ENCODE measurements around the gene SLC25A28. TPM values are rescaled to one million over a fixed set of nuclear protein-coding genes. Genes with fewer than 3 reads are reported as not detected.

Gene SLC25A28
- total RNA-seq, 1 experiment from 2014 or later: 42.8 TPM

- H3K27ac ChIP-seq (ENCODE audit: low read length): no peak overlapping the region
- no peaks in the 10 kb centered on the region for H3K9me3 ChIP-seq (ENCODE audit: control insufficient read depth, insufficient read depth, low read depth, low read length)
- POLR2A ChIA-PET: no interaction called here
- CTCF ChIA-PET: interaction anchor here (0.7 kb wide), 1 partner anchor 50 kb away, joined by 3 read pairs; no protein-coding TSS in a partner anchor
- ATAC-seq (no peak), DNase-seq (ENCODE audit: low read depth, low spot score) (no peak)
- BruUV-seq (replicated peaks): no TSS peak
- H3K36me3 ChIP-seq (ENCODE audit: control insufficient read depth, insufficient read depth, low read length): no peaks in the 10 kb centered on the region
- intact Hi-C loops (cut with micrococcal nuclease; ENCODE audit: unreplicated experiment): no loop called here
- H3K27me3 ChIP-seq (ENCODE audit: control insufficient read depth, insufficient read depth, low read length): 0 out of 2 replicates have a peak, but pooled peaks cover 5% of the 10 kb centered on the region
- in situ Hi-C loops (cut with HindIII; ENCODE audit: low pct_unique_long_range_greater_than_20kb, low sequenced_read_pairs): no loop called here
- TF ChIP-seq, protein P1, sequence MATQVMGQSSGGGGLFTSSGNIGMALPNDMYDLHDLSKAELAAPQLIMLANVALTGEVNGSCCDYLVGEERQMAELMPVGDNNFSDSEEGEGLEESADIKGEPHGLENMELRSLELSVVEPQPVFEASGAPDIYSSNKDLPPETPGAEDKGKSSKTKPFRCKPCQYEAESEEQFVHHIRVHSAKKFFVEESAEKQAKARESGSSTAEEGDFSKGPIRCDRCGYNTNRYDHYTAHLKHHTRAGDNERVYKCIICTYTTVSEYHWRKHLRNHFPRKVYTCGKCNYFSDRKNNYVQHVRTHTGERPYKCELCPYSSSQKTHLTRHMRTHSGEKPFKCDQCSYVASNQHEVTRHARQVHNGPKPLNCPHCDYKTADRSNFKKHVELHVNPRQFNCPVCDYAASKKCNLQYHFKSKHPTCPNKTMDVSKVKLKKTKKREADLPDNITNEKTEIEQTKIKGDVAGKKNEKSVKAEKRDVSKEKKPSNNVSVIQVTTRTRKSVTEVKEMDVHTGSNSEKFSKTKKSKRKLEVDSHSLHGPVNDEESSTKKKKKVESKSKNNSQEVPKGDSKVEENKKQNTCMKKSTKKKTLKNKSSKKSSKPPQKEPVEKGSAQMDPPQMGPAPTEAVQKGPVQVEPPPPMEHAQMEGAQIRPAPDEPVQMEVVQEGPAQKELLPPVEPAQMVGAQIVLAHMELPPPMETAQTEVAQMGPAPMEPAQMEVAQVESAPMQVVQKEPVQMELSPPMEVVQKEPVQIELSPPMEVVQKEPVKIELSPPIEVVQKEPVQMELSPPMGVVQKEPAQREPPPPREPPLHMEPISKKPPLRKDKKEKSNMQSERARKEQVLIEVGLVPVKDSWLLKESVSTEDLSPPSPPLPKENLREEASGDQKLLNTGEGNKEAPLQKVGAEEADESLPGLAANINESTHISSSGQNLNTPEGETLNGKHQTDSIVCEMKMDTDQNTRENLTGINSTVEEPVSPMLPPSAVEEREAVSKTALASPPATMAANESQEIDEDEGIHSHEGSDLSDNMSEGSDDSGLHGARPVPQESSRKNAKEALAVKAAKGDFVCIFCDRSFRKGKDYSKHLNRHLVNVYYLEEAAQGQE (IDR thresholded peaks at IDR 0.05; ENCODE audit: insufficient read depth in 1 of 2, low read depth in 2 of 2, low read length in 1 of 2): no peak
- TF ChIP-seq, protein P2, sequence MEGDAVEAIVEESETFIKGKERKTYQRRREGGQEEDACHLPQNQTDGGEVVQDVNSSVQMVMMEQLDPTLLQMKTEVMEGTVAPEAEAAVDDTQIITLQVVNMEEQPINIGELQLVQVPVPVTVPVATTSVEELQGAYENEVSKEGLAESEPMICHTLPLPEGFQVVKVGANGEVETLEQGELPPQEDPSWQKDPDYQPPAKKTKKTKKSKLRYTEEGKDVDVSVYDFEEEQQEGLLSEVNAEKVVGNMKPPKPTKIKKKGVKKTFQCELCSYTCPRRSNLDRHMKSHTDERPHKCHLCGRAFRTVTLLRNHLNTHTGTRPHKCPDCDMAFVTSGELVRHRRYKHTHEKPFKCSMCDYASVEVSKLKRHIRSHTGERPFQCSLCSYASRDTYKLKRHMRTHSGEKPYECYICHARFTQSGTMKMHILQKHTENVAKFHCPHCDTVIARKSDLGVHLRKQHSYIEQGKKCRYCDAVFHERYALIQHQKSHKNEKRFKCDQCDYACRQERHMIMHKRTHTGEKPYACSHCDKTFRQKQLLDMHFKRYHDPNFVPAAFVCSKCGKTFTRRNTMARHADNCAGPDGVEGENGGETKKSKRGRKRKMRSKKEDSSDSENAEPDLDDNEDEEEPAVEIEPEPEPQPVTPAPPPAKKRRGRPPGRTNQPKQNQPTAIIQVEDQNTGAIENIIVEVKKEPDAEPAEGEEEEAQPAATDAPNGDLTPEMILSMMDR (IDR thresholded peaks at IDR 0.05): no peak
- TF ChIP-seq POLR2AphosphoS5 (IDR thresholded peaks at IDR 0.05; ENCODE audit: low read depth, low read length) (no peak), TCF7L2 (IDR thresholded peaks at IDR 0.05; ENCODE audit: low read depth, low read length) (no peak), SIN3A (IDR thresholded peaks at IDR 0.05; ENCODE audit: borderline replicate concordance, insufficient read depth, low read depth, low read length) (no peak)
- no peaks in the 10 kb centered on the region for H3K4me1 ChIP-seq (ENCODE audit: control insufficient read depth, insufficient read depth, low read length)
- no peak overlapping the region for H3K4me3 ChIP-seq (ENCODE audit: low read depth in 2 of 2, low read length in 2 of 2)
Measured at GRCh38 chr10:99573790-99574189, 46.4 kb downstream of the SLC25A28 start.

GRCh38 chr10:99571816-99572215 lies 48.4 kb downstream of the SLC25A28 start:
- no peak for TF ChIP-seq SIN3A (IDR thresholded peaks at IDR 0.05; ENCODE audit: borderline replicate concordance, insufficient read depth, low read depth, low read length)
- no peaks in the 10 kb centered on the region for H3K4me1 ChIP-seq (ENCODE audit: control insufficient read depth, insufficient read depth, low read length)
- no peak overlapping the region for H3K27ac ChIP-seq (ENCODE audit: low read length)
- intact Hi-C loops (cut with micrococcal nuclease; ENCODE audit: unreplicated experiment): no loop called here
- no peak overlapping the region for H3K4me3 ChIP-seq (ENCODE audit: low read depth in 2 of 2, low read length in 2 of 2)
- ChIA-PET CTCF (no interaction called here), POLR2A (interaction anchor here (0.5 kb wide), 1 partner anchor 395 kb away, joined by 4 read pairs; no protein-coding TSS in a partner anchor)
- 0 out of 2 replicates have a peak, but pooled peaks cover 5% of the 10 kb centered on the region for H3K27me3 ChIP-seq (ENCODE audit: control insufficient read depth, insufficient read depth, low read length)
- DNase-seq (ENCODE audit: low read depth, low spot score) (no peak), ATAC-seq (no peak)
- in situ Hi-C loops (cut with HindIII; ENCODE audit: low pct_unique_long_range_greater_than_20kb, low sequenced_read_pairs): no loop called here
- no TSS peak for BruUV-seq (replicated peaks)
- H3K9me3 ChIP-seq (ENCODE audit: control insufficient read depth, insufficient read depth, low read depth, low read length): no peaks in the 10 kb centered on the region
- no peaks in the 10 kb centered on the region for H3K36me3 ChIP-seq (ENCODE audit: control insufficient read depth, insufficient read depth, low read length)

- H3K9me3 ChIP-seq (ENCODE audit: control insufficient read depth, insufficient read depth, low read depth, low read length): no peaks in the 10 kb centered on the region
- DNase-seq (ENCODE audit: low read depth, low spot score) (no peak), ATAC-seq (no peak)
- intact Hi-C loops (cut with micrococcal nuclease; ENCODE audit: unreplicated experiment) (loop anchor here (10.0 kb wide), 1 partner anchor 145 kb away; no protein-coding TSS in a partner anchor), in situ Hi-C loops (cut with HindIII; ENCODE audit: low pct_unique_long_range_greater_than_20kb, low sequenced_read_pairs) (no loop called here)
- H3K4me1 ChIP-seq (ENCODE audit: control insufficient read depth, insufficient read depth, low read length): no peaks in the 10 kb centered on the region
- no TSS peak for BruUV-seq (replicated peaks)
- ChIA-PET POLR2A (no interaction called here), CTCF (no interaction called here)
- no peak overlapping the region for H3K4me3 ChIP-seq (ENCODE audit: low read depth in 2 of 2, low read length in 2 of 2)
- TF ChIP-seq SIN3A (IDR thresholded peaks at IDR 0.05; ENCODE audit: borderline replicate concordance, insufficient read depth, low read depth, low read length) (no peak), TCF7L2 (IDR thresholded peaks at IDR 0.05; ENCODE audit: low read depth, low read length) (no peak), POLR2AphosphoS5 (IDR thresholded peaks at IDR 0.05; ENCODE audit: low read depth, low read length) (no peak)
- TF ChIP-seq, protein P1 (IDR thresholded peaks at IDR 0.05; ENCODE audit: insufficient read depth in 1 of 2, low read depth in 2 of 2, low read length in 1 of 2): no peak
- TF ChIP-seq, protein P2 (IDR thresholded peaks at IDR 0.05): no peak
- H3K36me3 ChIP-seq (ENCODE audit: control insufficient read depth, insufficient read depth, low read length): no peaks in the 10 kb centered on the region
- 0 out of 2 replicates have a peak, but pooled peaks cover 5% of the 10 kb centered on the region for H3K27me3 ChIP-seq (ENCODE audit: control insufficient read depth, insufficient read depth, low read length)
- H3K27ac ChIP-seq (ENCODE audit: low read length): no peak overlapping the region
Measured at GRCh38 chr10:99569961-99570360, 50.3 kb downstream of the SLC25A28 start.

Measured in Panc1 (cell line).